IPS DF 6.9 (cell line): ENCODE results near the gene CFD.
"Not testable (repeated sequence)": the region's sequence is repeated elsewhere in the genome, so short reads cannot be mapped to it uniquely, and the experiment has no call there.

Experiments used
- DNase-seq: peaks from one replicate; pipeline ENCODE4 v3.0.0-alpha.2; 2013; ENCODE audit warnings: low read depth, low spot score
- H3K27ac ChIP-seq: one replicate; pipeline ENCODE4 v1.5.1; 2013; ENCODE audit warnings: low read length, control low read depth
- H3K27me3 ChIP-seq: 2 replicates; pipeline ENCODE4 v1.6.1; 2013; ENCODE audit warnings: mild to moderate bottlenecking, low read length; ENCODE audit not compliant: control insufficient read depth, insufficient read depth
- H3K36me3 ChIP-seq: 2 replicates; pipeline ENCODE4 v1.6.1; 2013; ENCODE audit warnings: low read length; ENCODE audit not compliant: control insufficient read depth, insufficient read depth
- H3K4me1 ChIP-seq: 2 replicates; pipeline ENCODE4 v1.6.1; 2013; ENCODE audit warnings: low read length; ENCODE audit not compliant: control insufficient read depth, insufficient read depth
- H3K4me3 ChIP-seq: 2 replicates; pipeline ENCODE4 v1.5.1; 2013; ENCODE audit warnings: mild to moderate bottlenecking, low read length
- H3K9me3 ChIP-seq: 2 replicates; pipeline ENCODE4 v1.6.1; 2013; ENCODE audit warnings: low read length, inconsistent platforms; ENCODE audit not compliant: control insufficient read depth, insufficient read depth
- WGBS: extraction: QIAGEN DNeasy Blood & Tissue Kit; methylation state at CpG from one replicate; pipeline ENCODE4 v1.1.7; 2013; ENCODE audit warnings: mixed read lengths, missing lambda C conversion rate; ENCODE audit not compliant: insufficient read length, insufficient coverage; 5-methylcytosine and 5-hydroxymethylcytosine counted together

CFD gene

GRCh38 chr19:843836-844545 lies 15.5 kb upstream of the CFD start:
- no CpG with 5 or more reads among the region's 70 CpGs for WGBS
- Histone ChIP-seq H3K36me3 (no peaks in the 10 kb centered on the region), H3K27ac (no peak overlapping the region), H3K4me3 (peak overlapping the region; percentile 27; the same call in 1 of the 2 replicates), H3K27me3 (peaks cover 4% of the 10 kb centered on the region; the same call in 1 of the 2 replicates), H3K9me3 (no peaks in the 10 kb centered on the region), H3K4me1 (peaks cover 1% of the 10 kb centered on the region; the same call in 1 of the 2 replicates)
- no peak for DNase-seq

- no CpG with 5 or more reads among the region's 11 CpGs for WGBS
- no peak for DNase-seq
- H3K27me3 ChIP-seq: peaks cover 4% of the 10 kb centered on the region; the same call in 1 of the 2 replicates
Observed at GRCh38 chr19:844546-844971, 14.9 kb upstream of the CFD start.

GRCh38 chr19:845707-846521 lies 13.6 kb upstream of the CFD start:
- Histone ChIP-seq H3K27me3 (peaks cover 4% of the 10 kb centered on the region; the same call in 1 of the 2 replicates), H3K27ac (no peak overlapping the region)
- no CpG with 5 or more reads among the region's 37 CpGs for WGBS

More at GRCh38 chr19:844546-844971, 14.9 kb upstream of the CFD start:
- no peak overlapping the region for H3K4me3 ChIP-seq
- H3K9me3 ChIP-seq: no peaks in the 10 kb centered on the region
- no peak overlapping the region for H3K27ac ChIP-seq
- H3K36me3 ChIP-seq: no peaks in the 10 kb centered on the region
- peaks cover 1% of the 10 kb centered on the region; the same call in 1 of the 2 replicates for H3K4me1 ChIP-seq

GRCh38 chr19:848386-848921 lies 11.0 kb upstream of the CFD start:
- Histone ChIP-seq H3K27me3 (peaks cover 2% of the 10 kb centered on the region; the same call in 1 of the 2 replicates), H3K9me3 (no peaks in the 10 kb centered on the region), H3K4me3 (no peak overlapping the region), H3K27ac (no peak overlapping the region), H3K36me3 (no peaks in the 10 kb centered on the region; the same call in 1 of the 2 replicates), H3K4me1 (no peaks in the 10 kb centered on the region; the same call in 1 of the 2 replicates)
- no peak for DNase-seq
- WGBS: no CpG with 5 or more reads among the region's 12 CpGs

More at GRCh38 chr19:845707-846521, 13.6 kb upstream of the CFD start:
- H3K9me3 ChIP-seq: no peaks in the 10 kb centered on the region
- no peak for DNase-seq
- H3K4me3 ChIP-seq: no peak overlapping the region
- H3K36me3 ChIP-seq: no peaks in the 10 kb centered on the region
- H3K4me1 ChIP-seq: peaks cover 1% of the 10 kb centered on the region; the same call in 1 of the 2 replicates

GRCh38 chr19:849195-849594 lies 10.3 kb upstream of the CFD start:
- not testable (repeated sequence) for DNase-seq, H3K4me1 ChIP-seq, H3K36me3 ChIP-seq, H3K27ac ChIP-seq, H3K9me3 ChIP-seq, H3K27me3 ChIP-seq, H3K4me3 ChIP-seq
- no CpG with 5 or more reads among the region's 8 CpGs for WGBS

- DNase-seq: no peak
- Histone ChIP-seq H3K4me3 (no peak overlapping the region), H3K36me3 (no peaks in the 10 kb centered on the region; the same call in 1 of the 2 replicates), H3K27me3 (no peaks in the 10 kb centered on the region), H3K9me3 (no peaks in the 10 kb centered on the region), H3K27ac (no peak overlapping the region), H3K4me1 (no peaks in the 10 kb centered on the region; the same call in 1 of the 2 replicates)
- WGBS: no CpG with 5 or more reads among the region's 28 CpGs
Observed at GRCh38 chr19:850221-850978, 9.1 kb upstream of the CFD start.

- H3K4me3 ChIP-seq: no peak overlapping the region
- WGBS: no CpG with 5 or more reads among the region's 13 CpGs
- no peaks in the 10 kb centered on the region; the same call in 1 of the 2 replicates for H3K36me3 ChIP-seq
- no peaks in the 10 kb centered on the region for H3K9me3 ChIP-seq
- DNase-seq: no peak
- H3K4me1 ChIP-seq: no peaks in the 10 kb centered on the region; the same call in 1 of the 2 replicates
- H3K27ac ChIP-seq: no peak overlapping the region
- no peaks in the 10 kb centered on the region for H3K27me3 ChIP-seq
Observed at GRCh38 chr19:850979-851335, 8.5 kb upstream of the CFD start.

- H3K4me1 ChIP-seq: no peaks in the 10 kb centered on the region; the same call in 1 of the 2 replicates
- H3K4me3 ChIP-seq: no peak within 1 kb of the TSS
- WGBS: no CpG with 5 or more reads among the region's 55 CpGs
- no peak for DNase-seq
- no peaks in the 10 kb centered on the region; the same call in 1 of the 2 replicates for H3K36me3 ChIP-seq
- H3K27ac ChIP-seq: no peak within 1 kb of the TSS
- no peaks in the 10 kb centered on the region for H3K9me3 ChIP-seq
- H3K27me3 ChIP-seq: no peaks in the 10 kb centered on the region
Observed at GRCh38 chr19:852136-853013, 7.1 kb upstream of the CFD start, which contains the start of gene ELANE. ELANE (plus strand) TSS chr19:852303; CDS start chr19:852329, 26 bp downstream.

- no peaks in the 10 kb centered on the region; the same call in 1 of the 2 replicates for H3K36me3 ChIP-seq
- H3K27me3 ChIP-seq: no peaks in the 10 kb centered on the region
- no peaks in the 10 kb centered on the region; the same call in 1 of the 2 replicates for H3K4me1 ChIP-seq
- H3K9me3 ChIP-seq: no peaks in the 10 kb centered on the region
- no peak overlapping the region for H3K27ac ChIP-seq
- WGBS: no CpG with 5 or more reads among the region's 67 CpGs
- H3K4me3 ChIP-seq: no peak overlapping the region
- DNase-seq: no peak
Observed at GRCh38 chr19:853014-853585, 6.4 kb upstream of the CFD start.
